NCI-H82 treated with DMSO at 0.1 percent for 48 hours (cell line): Measurements from ENCODE around the gene LCA5.
"Not testable (repeated sequence)": the region's sequence is repeated elsewhere in the genome, so short reads cannot be mapped to it uniquely, and the experiment has no call there.

Experiments used
- DNase-seq: peaks from one replicate; lab custom pipeline; 2025; ENCODE audit not compliant: unreplicated experiment; lab: John Stamatoyannopoulos, UW

Gene LCA5

GRCh38 chr6:79538106-79538971 is 1.1 kb upstream of the LCA5 start:
- no peak for DNase-seq

GRCh38 chr6:79536585-79536953 is 661 bp downstream of the LCA5 start:
- no peak for DNase-seq

DNA sequence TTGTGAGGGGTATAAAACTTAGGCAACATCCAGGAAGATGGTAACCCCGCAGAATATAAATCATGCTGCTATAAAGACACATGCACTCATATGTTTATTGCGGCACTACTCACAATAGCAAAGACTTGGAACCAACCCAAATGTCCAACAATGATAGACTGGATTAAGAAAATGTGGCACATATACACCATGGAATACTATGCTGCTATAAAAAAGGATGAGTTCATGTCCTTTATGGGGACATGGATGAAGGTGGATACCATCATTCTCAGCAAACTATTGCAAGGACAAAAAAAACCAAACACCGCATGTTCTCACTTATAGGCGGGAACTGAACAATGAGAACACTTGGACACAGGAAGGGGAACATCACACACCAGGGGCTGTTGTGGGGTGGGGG is 7.7 kb downstream of the LCA5 start:
- not testable (repeated sequence) for DNase-seq

- no peak for DNase-seq
Observed at GRCh38 chr6:79526897-79527296, 10.3 kb downstream of the LCA5 start.

DNA sequence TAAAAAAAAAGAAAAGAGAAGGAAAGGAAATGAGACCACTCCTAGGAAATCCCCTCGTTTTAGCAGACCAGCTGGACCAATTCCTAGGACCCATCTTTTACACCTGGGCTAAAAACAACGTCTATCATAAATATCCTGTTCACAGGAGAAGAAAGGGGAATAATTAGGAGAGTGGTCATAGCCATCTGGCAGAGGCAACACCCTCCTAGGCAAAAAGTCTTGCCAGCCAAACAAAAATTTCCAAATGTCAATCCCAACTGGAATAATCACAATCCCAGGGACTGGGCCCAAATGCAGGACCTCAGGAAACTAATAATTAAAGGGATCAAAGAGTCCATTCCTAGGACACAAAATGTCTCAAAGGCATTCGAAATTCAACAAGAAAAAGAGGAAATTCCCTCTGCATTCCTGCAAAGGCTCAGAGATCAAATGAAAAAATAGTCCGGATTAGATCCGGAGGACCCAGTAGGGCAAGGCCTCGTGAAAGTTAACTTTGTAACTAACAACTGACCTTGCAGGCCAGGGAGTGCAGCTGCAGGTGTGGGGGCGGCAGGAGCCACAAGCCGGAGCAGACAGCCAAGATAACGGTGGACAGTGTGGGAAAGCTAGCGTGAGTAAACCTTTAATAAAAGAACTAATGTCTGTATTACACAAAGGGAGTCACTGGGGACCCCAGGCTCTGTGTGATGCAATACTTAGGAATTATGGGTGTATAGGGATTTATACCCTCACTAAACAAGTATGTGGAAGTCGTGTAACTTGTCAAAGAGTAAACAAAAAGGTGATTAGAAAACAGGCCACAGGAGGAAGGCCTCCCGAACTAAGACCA is 11.7 kb downstream of the LCA5 start:
- DNase-seq, result no peak

DNA sequence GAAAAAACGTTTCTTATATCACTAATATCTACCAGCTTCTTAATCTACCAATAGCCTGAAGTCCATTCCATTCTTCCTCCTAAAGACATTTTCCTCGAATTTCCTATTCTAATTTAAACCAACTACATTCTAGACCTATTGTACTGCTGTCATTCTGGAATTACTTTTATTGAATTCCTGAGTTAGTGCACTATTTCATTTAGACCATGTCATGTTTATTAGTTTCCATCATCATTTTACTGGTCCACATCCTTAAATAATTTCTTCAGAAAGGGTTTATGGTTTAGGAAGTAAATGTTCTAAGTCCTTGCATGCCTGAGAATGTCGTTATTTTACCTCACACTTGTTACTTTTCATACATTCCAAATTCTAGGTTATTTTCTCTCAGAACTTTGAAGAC is 13.2 kb downstream of the LCA5 start:
- DNase-seq, result no peak

- no peak for DNase-seq
Observed at GRCh38 chr6:79522609-79523008, 14.6 kb downstream of the LCA5 start.

- DNase-seq, result no peak
Observed at GRCh38 chr6:79520534-79520933, 16.7 kb downstream of the LCA5 start.

DNA sequence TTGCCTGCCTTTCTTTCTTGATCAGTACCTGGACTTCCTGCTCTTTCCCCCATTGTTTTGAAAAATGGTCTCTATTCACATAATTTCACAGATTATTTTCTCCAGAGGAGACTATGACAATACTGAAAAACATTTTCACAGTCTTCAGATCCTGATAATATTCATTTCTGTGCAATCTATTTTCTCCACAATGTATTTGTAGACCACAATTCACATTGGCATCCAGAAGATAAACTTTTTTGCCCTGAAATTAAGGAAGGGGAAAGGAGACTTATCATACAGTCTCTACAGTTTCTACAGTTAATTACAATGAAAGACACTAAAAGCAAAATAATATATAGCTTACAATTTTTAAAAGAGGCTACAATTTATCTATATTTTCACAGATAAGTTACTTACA is 18.4 kb downstream of the LCA5 start:
- no peak for DNase-seq

- no peak for DNase-seq
Observed at GRCh38 chr6:79515436-79515835, 21.8 kb downstream of the LCA5 start.

GRCh38 chr6:79513111-79513510 is 24.1 kb downstream of the LCA5 start:
- DNase-seq, result no peak

DNA sequence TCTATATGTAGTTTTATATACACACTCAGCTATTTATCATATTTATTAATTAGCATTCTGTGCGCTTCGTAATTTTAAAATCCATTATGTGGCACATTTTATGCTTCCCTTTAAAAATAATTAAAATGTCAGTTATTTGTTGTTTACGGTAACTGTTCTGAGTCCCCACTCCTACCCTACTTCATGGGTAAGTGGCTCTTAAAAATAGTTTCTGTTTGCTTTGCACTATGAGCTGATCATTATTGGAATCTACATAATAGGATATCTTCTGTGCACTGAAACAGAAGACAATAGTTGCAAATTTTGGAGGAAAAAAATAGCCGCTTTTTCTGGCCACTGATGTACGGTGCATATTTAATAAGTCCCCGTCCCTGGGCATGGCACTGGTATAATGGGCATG is 25.2 kb downstream of the LCA5 start:
- no peak for DNase-seq

DNA sequence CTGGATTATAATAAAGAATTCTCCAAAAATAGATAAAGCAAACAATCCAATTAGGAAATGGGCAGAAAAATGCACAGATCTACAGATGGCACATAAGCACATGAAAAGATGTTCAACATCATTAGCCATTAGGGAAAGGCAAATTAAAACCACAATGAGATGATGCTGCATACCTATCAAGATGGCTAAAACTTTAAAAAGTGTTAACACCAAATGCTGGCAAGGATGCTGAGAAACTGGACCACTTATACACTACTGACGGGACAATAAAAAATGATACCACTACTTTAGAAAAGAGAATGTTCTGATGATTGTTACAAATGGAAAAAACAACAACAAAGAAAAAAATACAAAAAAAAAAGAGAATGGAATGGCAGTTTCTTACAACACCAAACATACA is 26.5 kb downstream of the LCA5 start:
- DNase-seq, result no peak

DNA sequence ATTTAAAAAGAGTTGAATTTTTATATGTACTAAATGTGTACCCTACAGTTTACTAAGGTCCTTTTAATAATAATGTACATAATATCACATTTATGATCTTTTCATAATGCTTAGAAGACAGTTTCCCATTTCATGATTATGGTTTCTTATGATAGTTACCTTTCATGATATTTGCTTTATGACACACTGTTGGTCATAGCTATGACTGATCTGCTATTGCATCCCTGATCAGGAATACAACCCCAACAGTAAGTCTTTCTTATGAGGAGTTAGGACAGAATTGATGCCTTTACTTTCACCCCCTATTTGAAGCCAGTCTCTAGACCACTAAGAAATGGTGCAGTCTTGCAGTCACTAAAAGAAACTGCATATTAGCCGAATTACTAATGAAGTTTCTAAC is 31.0 kb downstream of the LCA5 start:
- DNase-seq, result no peak

GRCh38 chr6:79504372-79504771 is 32.9 kb downstream of the LCA5 start:
- DNase-seq, result no peak

DNA sequence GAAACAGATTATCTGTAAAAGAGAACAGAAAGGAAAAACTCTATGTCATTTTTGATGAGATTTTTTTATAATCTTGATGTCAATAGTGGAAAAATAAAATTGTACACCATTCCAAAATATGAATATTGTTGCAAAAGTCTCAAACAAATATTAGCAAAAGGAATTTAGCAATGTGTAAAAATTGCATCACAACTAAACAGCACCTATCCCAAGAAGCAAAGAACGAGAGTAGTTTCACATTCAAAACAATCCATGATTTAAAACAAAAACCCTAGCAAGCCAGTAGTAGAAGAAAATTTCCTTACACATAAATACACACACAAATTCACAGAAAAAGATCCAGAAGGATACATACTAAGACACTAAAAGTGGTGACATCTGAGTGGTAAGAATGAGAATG is 38.4 kb downstream of the LCA5 start:
- DNase-seq, result no peak

GRCh38 chr6:79495246-79495645 is 42.0 kb downstream of the LCA5 start:
- DNase-seq, result no peak

DNA sequence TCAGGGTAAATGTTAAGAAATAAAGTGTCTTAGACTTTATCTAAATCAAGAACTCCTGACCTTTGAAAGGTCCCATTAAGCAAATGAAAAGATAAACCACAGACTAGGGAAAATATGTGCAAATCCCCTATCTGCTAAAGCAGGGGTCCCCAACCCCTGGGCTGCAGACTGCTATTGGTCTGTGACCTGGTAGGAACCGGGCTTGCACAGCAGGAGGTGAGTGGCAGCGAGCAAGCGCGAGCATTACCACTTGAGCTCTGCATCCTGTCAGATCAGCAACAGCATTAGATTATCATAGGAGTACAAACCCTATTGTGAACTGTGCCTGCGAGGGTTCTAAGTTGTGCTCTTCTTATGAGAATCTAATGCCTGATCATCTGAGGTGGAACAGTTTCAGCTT is 42.4 kb downstream of the LCA5 start:
- no peak for DNase-seq

- DNase-seq, result no peak
Observed at GRCh38 chr6:79470728-79471127, 66.5 kb downstream of the LCA5 start.

DNA sequence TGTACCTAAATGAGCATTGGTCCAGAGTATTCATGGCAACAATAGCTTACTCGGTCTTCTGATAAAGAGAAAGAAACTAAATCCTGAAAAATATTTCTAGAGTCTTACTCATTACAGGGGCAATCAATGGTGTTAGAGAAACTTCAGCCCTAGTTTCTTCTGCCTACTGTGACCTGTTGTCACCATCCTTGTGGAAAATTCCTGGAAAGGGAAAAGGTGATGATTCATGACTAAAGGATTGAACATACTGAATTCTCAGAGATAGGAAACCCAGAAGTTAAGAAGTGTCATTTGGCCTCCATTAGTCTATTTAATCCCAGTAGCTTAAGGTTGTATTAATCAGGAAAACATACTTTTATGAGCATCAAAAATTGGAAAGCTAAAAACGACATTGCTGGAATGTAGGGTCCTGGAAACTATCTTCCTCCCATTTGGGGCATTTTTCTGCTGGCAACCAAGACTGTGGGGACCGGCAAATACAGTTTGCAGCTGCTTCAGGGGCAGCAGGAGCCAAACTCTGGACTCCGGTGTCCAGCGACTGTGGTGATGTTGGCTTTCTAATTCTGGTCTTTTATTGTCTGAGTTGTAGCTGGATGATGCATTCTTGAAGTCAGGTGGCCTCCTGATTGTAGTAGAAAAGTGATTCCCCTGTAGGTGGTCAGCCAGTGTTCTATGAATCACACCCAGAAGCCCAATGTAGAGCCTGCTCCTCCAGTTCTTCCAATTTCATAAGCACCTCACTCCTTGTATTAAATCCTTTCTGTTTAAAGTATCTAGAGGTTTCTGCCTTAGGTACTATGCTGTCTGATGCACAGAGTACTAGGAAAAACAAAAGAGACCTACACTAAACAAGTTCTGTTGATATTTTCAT is 67.6 kb downstream of the LCA5 start:
- no peak for DNase-seq

DNA sequence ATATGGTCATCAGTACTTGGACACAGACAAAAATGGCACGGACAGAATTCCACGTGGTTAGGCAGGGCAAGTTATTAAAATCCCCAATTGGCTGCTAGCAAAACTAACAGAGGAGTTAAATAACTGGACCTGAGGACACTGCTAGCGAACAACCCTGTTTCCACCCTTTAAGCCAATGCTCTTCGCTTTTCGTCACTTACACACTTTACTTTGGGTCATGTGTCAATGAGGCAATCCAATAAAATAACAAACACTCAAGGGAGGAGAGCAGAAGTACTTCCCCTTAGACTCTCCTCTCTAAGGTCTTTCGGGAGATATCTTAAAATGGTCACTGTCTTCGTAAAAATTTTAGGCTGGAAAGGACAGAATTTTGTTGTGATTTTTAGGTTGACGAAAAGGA is 68.6 kb downstream of the LCA5 start:
- DNase-seq, result no peak
